Measurements from ENCODE around the gene GTF3A.

Gene GTF3A

GRCh38 chr13:27442071-27442647, 17.7 kb downstream of the GTF3A start:
- H3K4me3 ChIP-seq (ENCODE audit: low read depth, low read length), result no peak overlapping the region
- no peak for TF ChIP-seq CTCF (IDR thresholded peaks at IDR 0.05; ENCODE audit: low read depth, low read length)
- no peak for DNase-seq (ENCODE audit: low read depth, low spot score)
- in situ Hi-C loops (cut with HindIII; ENCODE audit: low sequenced_read_pairs), result no loop called here

- in situ Hi-C loops (cut with HindIII; ENCODE audit: low sequenced_read_pairs), result no loop called here
- DNase-seq (ENCODE audit: low read depth, low spot score), result no peak
- H3K4me3 ChIP-seq (ENCODE audit: low read depth, low read length), result no peak overlapping the region
- no peak for TF ChIP-seq CTCF (IDR thresholded peaks at IDR 0.05; ENCODE audit: low read depth, low read length)
These were observed 18.4 kb downstream of the GTF3A start for GRCh38 chr13:27442797-27443196.

GRCh38 chr13:27446986-27447583, 22.7 kb downstream of the GTF3A start:
- in situ Hi-C loops (cut with HindIII; ENCODE audit: low sequenced_read_pairs), result no loop called here
- no peak for TF ChIP-seq CTCF (IDR thresholded peaks at IDR 0.05; ENCODE audit: low read depth, low read length)
- no peak for DNase-seq (ENCODE audit: low read depth, low spot score)
- H3K4me3 ChIP-seq (ENCODE audit: low read depth, low read length), result no peak overlapping the region

GRCh38 chr13:27448308-27448707, 23.9 kb downstream of the GTF3A start:
- TF ChIP-seq CTCF (IDR thresholded peaks at IDR 0.05; ENCODE audit: low read depth, low read length), result no peak
- in situ Hi-C loops (cut with HindIII; ENCODE audit: low sequenced_read_pairs), result no loop called here
- no peak for DNase-seq (ENCODE audit: low read depth, low spot score)
- H3K4me3 ChIP-seq (ENCODE audit: low read depth, low read length), result no peak overlapping the region

GRCh38 chr13:27449081-27449603, 24.7 kb downstream of the GTF3A start:
- peak overlapping the region; percentile 95 for H3K4me3 ChIP-seq (ENCODE audit: low read depth, low read length)
- TF ChIP-seq CTCF (IDR thresholded peaks at IDR 0.05; ENCODE audit: low read depth, low read length), result no peak
- in situ Hi-C loops (cut with HindIII; ENCODE audit: low sequenced_read_pairs), result no loop called here
- DNase-seq (ENCODE audit: low read depth, low spot score), result no peak

- in situ Hi-C loops (cut with HindIII; ENCODE audit: low sequenced_read_pairs), result no loop called here
- DNase-seq (ENCODE audit: low read depth, low spot score), result peak; percentile 93
- H3K4me3 ChIP-seq (ENCODE audit: low read depth, low read length), result peak within 1 kb of the TSS; percentile 95
- no peak for TF ChIP-seq CTCF (IDR thresholded peaks at IDR 0.05; ENCODE audit: low read depth, low read length)
These were observed 25.8 kb downstream of the GTF3A start, which contains the start of gene MTIF3 for GRCh38 chr13:27449936-27450828. MTIF3 (minus strand) TSS chr13:27450564; CDS start chr13:27440448, 10,116 bp downstream.
